Cardiac muscle cell (in vitro differentiated cells and primary cell): Measurements from ENCODE around the gene ERGIC3. TPM values are rescaled to one million over a fixed set of nuclear protein-coding genes. Genes with fewer than 3 reads are reported as not detected.

Experiments
- DNase-seq, 2 donors: peaks; one replicate each; pipeline versions ENCODE4 v3.0.0 to v3.0.0-alpha.2; 2010 to 2017; ENCODE audit warnings: low read depth in 1 of 2, low spot score in 1 of 2
- H3K27ac ChIP-seq: fragments of 200-600 bp; sonication (generic); 2 replicates; pipeline ENCODE4 v1.5.1; 2016
- H3K27me3 ChIP-seq: fragments of 200-600 bp; sonication (generic); 2 replicates; pipeline ENCODE4 v1.6.0; 2016; ENCODE audit warnings: control low read depth
- H3K36me3 ChIP-seq: fragments of 200-600 bp; sonication (generic); 2 replicates; pipeline ENCODE4 v1.5.1; 2016; ENCODE audit warnings: control low read depth
- H3K4me1 ChIP-seq: fragments of 200-600 bp; sonication (generic); 2 replicates; pipeline ENCODE4 v1.8.1; 2017; ENCODE audit warnings: low read depth, mild to moderate bottlenecking, mixed run types
- H3K4me3 ChIP-seq: fragments of 200-600 bp; sonication (generic); 2 replicates; pipeline ENCODE4 v1.5.1; 2016; ENCODE audit warnings: mild to moderate bottlenecking
- H3K9me3 ChIP-seq: fragments of 200-600 bp; sonication (generic); 2 replicates; pipeline ENCODE4 v1.5.1; 2017; ENCODE audit warnings: low read depth, mild to moderate bottlenecking, control low read depth
- polyA plus RNA-seq: library from polyadenylated mRNA; unstranded; fragments of >200 nt; fragmentation: Nextera tagmentation; extraction: Ambion mirVana; gene quantifications from 2 replicates; pipeline ENCODE4 v1.2.1, GENCODE V29; 2016
- total RNA-seq: library from RNA; depleted of rRNA; stranded (reverse); fragments of >200 nt; gene quantifications from 2 replicates; pipeline ENCODE4 v1.2.3, GENCODE V29; 2016
- TF ChIP-seq, protein P1 (sequence below): IDR thresholded peaks from 2 replicates; pipeline ENCODE4 v1.5.1; 2012; ENCODE audit warnings: low read depth, mild to moderate bottlenecking, low read length

ERGIC3 gene
- total and polyA plus RNA-seq, 2 experiments from 2014 or later = 170 to 213 TPM

DNA sequence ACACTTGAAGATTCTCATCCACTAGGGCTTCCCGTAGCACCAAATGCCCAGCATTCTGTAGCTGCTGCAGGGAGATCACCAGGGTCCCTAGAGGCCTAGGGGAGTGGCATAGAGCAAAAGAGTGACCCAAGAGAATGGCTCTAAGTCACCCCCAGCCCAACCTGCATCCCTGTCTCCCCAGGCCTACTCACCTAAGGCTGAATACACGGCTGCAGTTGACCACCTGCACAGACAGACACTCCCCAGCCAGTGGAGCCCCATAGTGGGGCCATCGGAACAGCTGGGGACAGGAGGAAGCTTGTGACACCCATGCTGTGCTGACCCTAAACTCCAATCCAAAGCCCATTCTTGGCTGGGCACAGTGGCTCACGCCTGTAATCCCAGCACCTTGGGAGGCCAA, 64.2 kb downstream of the ERGIC3 start:
- Histone ChIP-seq H3K27me3 (peaks cover 25% of the 10 kb centered on the region), H3K9me3 (no peaks in the 10 kb centered on the region), H3K27ac (no peak overlapping the region), H3K36me3 (no peaks in the 10 kb centered on the region), H3K4me3 (no peak overlapping the region), H3K4me1 (no peaks in the 10 kb centered on the region)
- DNase-seq = no peak
- TF ChIP-seq, protein P1, sequence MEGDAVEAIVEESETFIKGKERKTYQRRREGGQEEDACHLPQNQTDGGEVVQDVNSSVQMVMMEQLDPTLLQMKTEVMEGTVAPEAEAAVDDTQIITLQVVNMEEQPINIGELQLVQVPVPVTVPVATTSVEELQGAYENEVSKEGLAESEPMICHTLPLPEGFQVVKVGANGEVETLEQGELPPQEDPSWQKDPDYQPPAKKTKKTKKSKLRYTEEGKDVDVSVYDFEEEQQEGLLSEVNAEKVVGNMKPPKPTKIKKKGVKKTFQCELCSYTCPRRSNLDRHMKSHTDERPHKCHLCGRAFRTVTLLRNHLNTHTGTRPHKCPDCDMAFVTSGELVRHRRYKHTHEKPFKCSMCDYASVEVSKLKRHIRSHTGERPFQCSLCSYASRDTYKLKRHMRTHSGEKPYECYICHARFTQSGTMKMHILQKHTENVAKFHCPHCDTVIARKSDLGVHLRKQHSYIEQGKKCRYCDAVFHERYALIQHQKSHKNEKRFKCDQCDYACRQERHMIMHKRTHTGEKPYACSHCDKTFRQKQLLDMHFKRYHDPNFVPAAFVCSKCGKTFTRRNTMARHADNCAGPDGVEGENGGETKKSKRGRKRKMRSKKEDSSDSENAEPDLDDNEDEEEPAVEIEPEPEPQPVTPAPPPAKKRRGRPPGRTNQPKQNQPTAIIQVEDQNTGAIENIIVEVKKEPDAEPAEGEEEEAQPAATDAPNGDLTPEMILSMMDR = no peak

Other genes with a start within 250 kb of the ERGIC3 start
- gene FAM83C, start 249.7 kb upstream of the ERGIC3 start, total RNA-seq = 0.49 TPM in 1 of 2 replicates, not detected in the other
- gene FAM83C, start 249.7 kb upstream of the ERGIC3 start, polyA plus RNA-seq = not detected in 2 replicates
- gene UQCC1, start 130.1 kb upstream of the ERGIC3 start, total RNA-seq = 65.6 and 74.4 TPM in 2 replicates
- gene UQCC1, start 130.1 kb upstream of the ERGIC3 start, polyA plus RNA-seq = 96.9 and 101 TPM in 2 replicates
- 0.78 and 1.0 TPM in 2 replicates for gene GDF5, start 103.8 kb upstream of the ERGIC3 start, total RNA-seq
- 0.91 and 1.2 TPM in 2 replicates for gene GDF5, start 103.8 kb upstream of the ERGIC3 start, polyA plus RNA-seq
- 32.3 and 61.5 TPM in 2 replicates for gene CEP250, start 86.5 kb upstream of the ERGIC3 start, total RNA-seq
- gene CEP250, start 86.5 kb upstream of the ERGIC3 start, polyA plus RNA-seq = 39.1 and 49.1 TPM in 2 replicates
- not detected in 2 replicates for gene C20orf173, start 12.4 kb upstream of the ERGIC3 start, total RNA-seq
- gene C20orf173, start 12.4 kb upstream of the ERGIC3 start, polyA plus RNA-seq = not detected in 2 replicates
- gene SPAG4, start 73.8 kb downstream of the ERGIC3 start, total RNA-seq = 12.8 and 44.6 TPM in 2 replicates
- 27.9 and 107 TPM in 2 replicates for gene SPAG4, start 73.8 kb downstream of the ERGIC3 start, polyA plus RNA-seq
- gene CPNE1, start 122.8 kb downstream of the ERGIC3 start, total RNA-seq = 172 and 355 TPM in 2 replicates
- 225 and 377 TPM in 2 replicates for gene CPNE1, start 122.8 kb downstream of the ERGIC3 start, polyA plus RNA-seq
- 38.5 and 43.3 TPM in 2 replicates for gene RBM12, start 122.8 kb downstream of the ERGIC3 start, total RNA-seq
- gene RBM12, start 122.8 kb downstream of the ERGIC3 start, polyA plus RNA-seq = 28.8 and 29.1 TPM in 2 replicates
- 32.6 and 39.3 TPM in 2 replicates for gene NFS1, start 157.3 kb downstream of the ERGIC3 start, total RNA-seq
- gene NFS1, start 157.3 kb downstream of the ERGIC3 start, polyA plus RNA-seq = 43.9 and 52.4 TPM in 2 replicates
- gene ROMO1, start 157.3 kb downstream of the ERGIC3 start, total RNA-seq = 205 and 356 TPM in 2 replicates
- 646 and 743 TPM in 2 replicates for gene ROMO1, start 157.3 kb downstream of the ERGIC3 start, polyA plus RNA-seq
- gene RBM39, start 200.2 kb downstream of the ERGIC3 start, total RNA-seq = 235 and 299 TPM in 2 replicates
- gene RBM39, start 200.2 kb downstream of the ERGIC3 start, polyA plus RNA-seq = 202 and 214 TPM in 2 replicates
- 42.0 and 42.6 TPM in 2 replicates for gene PHF20, start 229.9 kb downstream of the ERGIC3 start, total RNA-seq
- 44.6 and 49.6 TPM in 2 replicates for gene PHF20, start 229.9 kb downstream of the ERGIC3 start, polyA plus RNA-seq